A673 (cell line): ENCODE results near the gene FPGS.

Experiments used
- CTCF ChIP-seq: fragments of 300-800, 200-600 bp; sonication (generic); conservative IDR thresholded peaks from 2 replicates; pipeline ENCODE4 v1.5.1; 2017; ENCODE audit warnings: low read depth, mild to moderate bottlenecking, antibody characterized with exemption, low read length, moderate library complexity, mixed read lengths
- EZH2 ChIP-seq: fragments of 200-600 bp; sonication (generic); IDR thresholded peaks from 2 replicates; pipeline ENCODE4 v1.6.1; 2017; ENCODE audit warnings: borderline replicate concordance, low read depth, mild to moderate bottlenecking, mixed read lengths, antibody characterized with exemption, low read length; ENCODE audit not compliant: poor library complexity, severe bottlenecking

GRCh38 chr9:127777368-127777980 is 25.2 kb upstream of the FPGS start:
- no peak for TF ChIP-seq CTCF
- TF ChIP-seq EZH2: no peak
